WI38 (cell line): ENCODE data around the gene SCP2.

ENCODE experiments used
- H3K4me3 ChIP-seq: 2 replicates; pipeline ENCODE4 v1.5.1; 2011; ENCODE audit warnings: low read depth, mild to moderate bottlenecking, control low read depth, low read length
- TF ChIP-seq, protein P1 (sequence below): IDR thresholded peaks from 2 replicates; pipeline ENCODE4 v1.5.1; 2012; ENCODE audit warnings: low read depth, mild to moderate bottlenecking, control low read depth, low read length

The SCP2 gene

DNA sequence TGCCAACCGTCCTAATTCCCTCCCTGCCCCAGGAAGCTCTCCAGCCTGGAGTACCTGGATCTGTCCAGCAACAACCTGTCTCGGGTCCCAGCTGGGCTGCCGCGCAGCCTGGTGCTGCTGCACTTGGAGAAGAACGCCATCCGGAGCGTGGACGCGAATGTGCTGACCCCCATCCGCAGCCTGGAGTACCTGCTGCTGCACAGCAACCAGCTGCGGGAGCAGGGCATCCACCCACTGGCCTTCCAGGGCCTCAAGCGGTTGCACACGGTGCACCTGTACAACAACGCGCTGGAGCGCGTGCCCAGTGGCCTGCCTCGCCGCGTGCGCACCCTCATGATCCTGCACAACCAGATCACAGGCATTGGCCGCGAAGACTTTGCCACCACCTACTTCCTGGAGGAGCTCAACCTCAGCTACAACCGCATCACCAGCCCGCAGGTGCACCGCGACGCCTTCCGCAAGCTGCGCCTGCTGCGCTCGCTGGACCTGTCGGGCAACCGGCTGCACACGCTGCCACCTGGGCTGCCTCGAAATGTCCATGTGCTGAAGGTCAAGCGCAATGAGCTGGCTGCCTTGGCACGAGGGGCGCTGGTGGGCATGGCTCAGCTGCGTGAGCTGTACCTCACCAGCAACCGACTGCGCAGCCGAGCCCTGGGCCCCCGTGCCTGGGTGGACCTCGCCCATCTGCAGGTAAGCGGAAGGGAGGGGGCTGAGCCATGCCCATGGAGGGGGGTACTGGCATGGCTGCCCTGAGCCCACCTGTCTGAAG is 151.4 kb downstream of the SCP2 start:
- TF ChIP-seq, protein P1, sequence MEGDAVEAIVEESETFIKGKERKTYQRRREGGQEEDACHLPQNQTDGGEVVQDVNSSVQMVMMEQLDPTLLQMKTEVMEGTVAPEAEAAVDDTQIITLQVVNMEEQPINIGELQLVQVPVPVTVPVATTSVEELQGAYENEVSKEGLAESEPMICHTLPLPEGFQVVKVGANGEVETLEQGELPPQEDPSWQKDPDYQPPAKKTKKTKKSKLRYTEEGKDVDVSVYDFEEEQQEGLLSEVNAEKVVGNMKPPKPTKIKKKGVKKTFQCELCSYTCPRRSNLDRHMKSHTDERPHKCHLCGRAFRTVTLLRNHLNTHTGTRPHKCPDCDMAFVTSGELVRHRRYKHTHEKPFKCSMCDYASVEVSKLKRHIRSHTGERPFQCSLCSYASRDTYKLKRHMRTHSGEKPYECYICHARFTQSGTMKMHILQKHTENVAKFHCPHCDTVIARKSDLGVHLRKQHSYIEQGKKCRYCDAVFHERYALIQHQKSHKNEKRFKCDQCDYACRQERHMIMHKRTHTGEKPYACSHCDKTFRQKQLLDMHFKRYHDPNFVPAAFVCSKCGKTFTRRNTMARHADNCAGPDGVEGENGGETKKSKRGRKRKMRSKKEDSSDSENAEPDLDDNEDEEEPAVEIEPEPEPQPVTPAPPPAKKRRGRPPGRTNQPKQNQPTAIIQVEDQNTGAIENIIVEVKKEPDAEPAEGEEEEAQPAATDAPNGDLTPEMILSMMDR: no peak
- H3K4me3 ChIP-seq: no peak overlapping the region

DNA sequence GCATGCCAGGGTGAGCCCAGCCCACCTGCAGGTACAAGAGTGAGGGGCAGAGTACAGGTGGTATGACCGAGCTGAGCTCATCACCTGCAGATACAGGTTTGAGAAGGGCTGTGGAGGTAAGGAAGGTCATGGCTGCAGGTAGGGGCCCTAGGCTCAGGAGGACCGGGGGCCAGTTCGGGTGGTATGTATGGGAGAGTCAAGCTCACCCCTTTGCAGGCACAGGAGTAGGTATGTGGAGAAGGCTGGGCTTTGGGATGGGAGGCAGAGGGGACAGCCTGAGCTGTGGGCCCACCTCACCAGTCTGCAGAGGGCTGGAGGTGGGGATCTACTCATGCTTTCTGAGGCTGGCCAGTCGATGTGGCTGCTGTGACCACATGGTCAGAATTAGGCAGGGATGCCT is 152.2 kb downstream of the SCP2 start:
- no peak overlapping the region for H3K4me3 ChIP-seq
- TF ChIP-seq, protein P1: no peak

DNA sequence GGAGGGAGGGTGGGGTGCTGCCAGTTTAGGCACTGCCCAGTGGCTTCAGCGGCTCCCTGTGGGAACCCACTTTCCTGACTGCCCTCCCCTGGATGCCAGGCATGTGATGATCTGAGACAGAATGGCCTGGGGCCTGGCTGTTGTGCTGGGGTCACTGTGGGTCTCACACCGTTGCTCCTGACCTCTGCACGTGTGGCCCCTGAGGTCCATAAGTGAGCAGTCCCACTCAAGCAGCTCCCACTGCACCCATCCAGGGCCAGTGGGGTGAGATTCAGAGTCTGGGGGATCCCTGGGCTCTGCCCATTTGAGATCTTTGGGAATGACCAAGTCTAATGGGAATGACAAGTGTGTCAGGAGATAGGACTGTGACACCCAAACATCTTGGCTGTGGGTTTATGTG is 153.0 kb downstream of the SCP2 start:
- TF ChIP-seq, protein P1: no peak
- H3K4me3 ChIP-seq: no peak overlapping the region

DNA sequence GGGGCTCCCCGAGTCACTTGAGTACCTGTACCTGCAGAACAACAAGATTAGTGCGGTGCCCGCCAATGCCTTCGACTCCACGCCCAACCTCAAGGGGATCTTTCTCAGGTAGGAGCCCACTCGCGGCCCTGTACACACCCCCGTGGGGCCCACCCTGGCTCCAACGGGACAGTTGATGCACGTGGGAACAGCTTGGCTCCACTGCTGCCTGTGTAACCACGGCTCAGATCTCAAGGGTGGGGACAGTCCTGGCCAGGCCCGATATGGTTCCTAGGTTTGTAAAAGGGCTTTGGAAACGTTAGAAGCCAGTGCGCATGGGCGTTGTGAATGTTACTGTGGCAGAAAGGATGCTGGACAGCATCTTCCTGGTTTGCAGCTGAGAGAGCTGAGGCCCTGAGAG is 153.7 kb downstream of the SCP2 start:
- TF ChIP-seq, protein P1: no peak

DNA sequence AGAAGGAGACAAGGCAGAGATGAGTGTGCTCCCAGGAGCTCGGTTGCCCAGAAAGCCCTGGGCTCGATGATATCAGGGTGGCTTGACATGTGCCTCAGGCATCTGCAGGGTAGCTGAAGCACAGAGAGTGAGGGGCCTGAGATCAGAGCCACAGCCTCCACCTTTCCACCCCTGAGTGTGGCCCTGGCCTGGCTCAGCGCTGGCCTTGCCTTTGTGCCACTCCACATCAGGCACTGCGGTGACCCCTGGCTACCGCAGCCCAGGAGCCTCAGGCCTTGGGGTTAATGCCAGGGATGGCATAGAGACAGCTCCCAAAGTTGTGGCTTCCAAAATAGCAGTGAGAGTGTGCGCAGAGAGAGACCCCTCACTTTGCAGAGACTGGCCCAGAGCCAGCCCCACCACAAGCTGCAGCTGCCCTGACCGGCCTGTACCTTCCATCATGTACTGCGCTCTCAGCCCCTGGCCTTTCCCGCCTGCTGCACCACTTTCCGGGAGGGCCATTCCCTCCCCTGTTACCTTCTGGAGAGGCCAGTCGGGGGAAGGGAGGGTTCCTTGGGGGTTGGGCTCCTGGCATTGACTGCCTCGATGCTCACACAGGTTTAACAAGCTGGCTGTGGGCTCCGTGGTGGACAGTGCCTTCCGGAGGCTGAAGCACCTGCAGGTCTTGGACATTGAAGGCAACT is 154.4 kb downstream of the SCP2 start:
- TF ChIP-seq, protein P1: no peak
- H3K4me3 ChIP-seq: no peak overlapping the region

More for the DNA sequence above, 153.7 kb downstream of the SCP2 start:
- H3K4me3 ChIP-seq: no peak overlapping the region

DNA sequence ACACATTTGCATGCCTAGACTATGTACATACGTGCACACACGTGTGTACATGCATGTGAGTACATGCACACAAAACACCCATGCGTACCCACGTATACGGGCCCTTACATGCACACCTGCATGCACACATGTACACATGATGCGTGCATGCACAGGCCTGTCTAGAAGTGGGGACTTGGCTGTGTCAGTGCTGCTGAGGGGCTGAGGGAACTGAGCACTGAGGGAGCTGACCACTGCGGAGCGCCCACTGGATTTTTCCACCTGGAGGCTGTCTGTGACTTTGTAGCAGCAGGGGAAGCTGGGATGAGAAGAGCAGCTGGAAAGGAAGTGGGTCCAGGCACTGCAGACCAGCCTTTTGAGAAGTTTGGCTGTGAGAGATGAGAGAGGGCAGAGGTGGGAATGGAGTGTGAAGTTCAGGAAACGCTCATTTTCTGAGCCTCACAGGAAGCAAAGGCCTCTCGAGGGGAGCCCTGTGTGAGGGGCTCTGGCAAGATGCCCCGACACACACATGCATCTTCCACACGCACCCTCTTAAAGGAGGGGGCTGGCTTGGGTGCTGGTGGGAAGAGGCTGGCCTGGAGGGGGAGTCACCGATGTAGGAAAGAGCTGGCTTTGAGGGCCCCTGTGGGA is 155.9 kb downstream of the SCP2 start:
- no peak overlapping the region for H3K4me3 ChIP-seq

More for the DNA sequence above, 155.9 kb downstream of the SCP2 start:
- TF ChIP-seq, protein P1: no peak
